ENCODE data around the gene POLR1C.

DNA sequence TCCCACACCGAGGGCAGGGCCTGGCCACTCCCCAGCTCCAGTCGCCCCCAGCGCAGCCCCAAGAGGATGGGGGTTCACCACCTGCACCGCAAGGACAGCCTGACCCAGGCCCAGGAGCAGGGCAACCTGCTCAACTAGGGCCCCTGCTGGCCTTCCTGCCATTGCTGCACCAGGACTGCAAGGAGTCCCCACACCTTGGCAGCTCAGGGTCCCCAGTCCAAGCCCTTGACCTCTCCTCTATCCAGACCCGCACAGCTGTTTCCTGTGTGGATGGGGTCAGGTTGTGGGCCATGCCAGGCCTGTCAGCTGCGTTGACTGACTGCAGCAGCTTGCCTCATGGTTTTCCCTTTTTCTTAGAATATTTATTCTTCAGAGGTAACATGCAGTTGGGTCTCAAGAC, 11.2 kb upstream of the POLR1C start:
- TF ChIP-seq POLR2A (IDR thresholded peaks at IDR 0.05) (no peak), CTCF (IDR thresholded peaks at IDR 0.05) (no peak)
